ENCODE data around the gene PRDM16. TPM values are rescaled to one million over a fixed set of nuclear protein-coding genes. Genes with fewer than 3 reads are reported as not detected.

Gene PRDM16
- polyA plus RNA-seq, 1 of the 3 experiments (the other 2 are of a cell fraction), result not detected

GRCh38 chr1:3271866-3272265 lies 202.9 kb downstream of the PRDM16 start:
- Histone ChIP-seq H3F3A (replicated peaks; ENCODE audit: insufficient read depth) (no peaks in the 10 kb centered on the region), H3K36me3 (replicated peaks in 1 of 2; ENCODE audit: control insufficient read depth in 1 of 2, insufficient read depth in 2 of 2, low read length in 1 of 2) (no peaks in the 10 kb centered on the region), H3K9me3 (no peaks in the 10 kb centered on the region), H2AFZ (ENCODE audit: low read depth) (no peak overlapping the region), H3K4me3 (ENCODE audit: low read depth in 2 of 2, low read length in 1 of 2) (no peak overlapping the region), H3K9me2 (no peaks in the 10 kb centered on the region), H3K27me3 (ENCODE audit: insufficient read depth) (peaks cover 16% of the 10 kb centered on the region; the same call in 1 of the 2 replicates), H3K27ac (ENCODE audit: low read depth in 2 of 2, low read length in 1 of 2) (no peak overlapping the region), H3K9ac (no peak overlapping the region), H4K20me1 (ENCODE audit: insufficient read depth) (no peaks in the 10 kb centered on the region), H3K4me2 (no peak overlapping the region), H3K4me1 (ENCODE audit: control insufficient read depth in 1 of 2, insufficient read depth in 2 of 2, low read depth in 1 of 2, low read length in 1 of 2) (no peaks in the 10 kb centered on the region), H3K79me2 (ENCODE audit: insufficient read depth) (no peaks in the 10 kb centered on the region)
- ChIA-PET CTCF (no interaction called here), POLR2A (no interaction called here)
- TF ChIP-seq FOXM1 (IDR thresholded peaks at IDR 0.05; ENCODE audit: low read depth) (no peak), PBX3 (IDR thresholded peaks at IDR 0.05) (no peak), NRF1 (IDR thresholded peaks at IDR 0.05; ENCODE audit: low read depth, low read length) (no peak), ELF1 (IDR thresholded peaks at IDR 0.05) (no peak), SIN3A (IDR thresholded peaks at IDR 0.05; ENCODE audit: borderline replicate concordance, low read depth, low read length) (no peak), FOXJ3 (CRISPR knock-in tag; IDR thresholded peaks at IDR 0.05) (no peak)
- 4% methylated on average over 4 of the region's 9 CpGs for WGBS (ENCODE audit: low lambda C conversion rate)
- DNase-seq, result no peak

- H3K9ac ChIP-seq, result no peak overlapping the region
- H3K36me3 ChIP-seq (replicated peaks in 1 of 2; ENCODE audit: control insufficient read depth in 1 of 2, insufficient read depth in 2 of 2, low read length in 1 of 2), result no peaks in the 10 kb centered on the region
- H2AFZ ChIP-seq (ENCODE audit: low read depth), result no peak overlapping the region
- H3K4me2 ChIP-seq, result no peak overlapping the region
- H3K4me1 ChIP-seq (ENCODE audit: control insufficient read depth in 1 of 2, insufficient read depth in 2 of 2, low read depth in 1 of 2, low read length in 1 of 2), result no peaks in the 10 kb centered on the region
- TF ChIP-seq EP300 (IDR thresholded peaks at IDR 0.05; ENCODE audit: borderline replicate concordance in 1 of 2, low read depth in 1 of 2, low read length in 1 of 2), result no peak
- no peak for TF ChIP-seq FOXM1 (IDR thresholded peaks at IDR 0.05; ENCODE audit: low read depth)
- TF ChIP-seq RCOR1 (IDR thresholded peaks at IDR 0.05; ENCODE audit: low read length), result no peak
- no peak for TF ChIP-seq POLR2AphosphoS5 (IDR thresholded peaks at IDR 0.05; ENCODE audit: low read depth, low read length)
- no peak for TF ChIP-seq FOSL2 (IDR thresholded peaks at IDR 0.05; ENCODE audit: borderline replicate concordance, low read depth)
- TF ChIP-seq MEF2A (IDR thresholded peaks at IDR 0.05; ENCODE audit: borderline replicate concordance, low read depth), result no peak
- TF ChIP-seq TAF1 (IDR thresholded peaks at IDR 0.05; ENCODE audit: borderline replicate concordance, low read depth, low read length), result no peak
- TF ChIP-seq ELF1 (IDR thresholded peaks at IDR 0.05), result no peak
- no peak for TF ChIP-seq ZBTB33 (IDR thresholded peaks at IDR 0.05; ENCODE audit: borderline replicate concordance, low read depth)
- TF ChIP-seq EZH2phosphoT487 (IDR thresholded peaks at IDR 0.05; ENCODE audit: borderline replicate concordance, low read depth), result no peak
- TF ChIP-seq RFX5 (IDR thresholded peaks at IDR 0.05; ENCODE audit: low read length), result no peak
- no peak for TF ChIP-seq CTCF (IDR thresholded peaks at IDR 0.05)
- TF ChIP-seq SMC3 (IDR thresholded peaks at IDR 0.05; ENCODE audit: low read depth, low read length), result no peak
- no peak for TF ChIP-seq RXRA (IDR thresholded peaks at IDR 0.05; ENCODE audit: borderline replicate concordance, low read depth)
- TF ChIP-seq FOXJ3 (CRISPR knock-in tag; IDR thresholded peaks at IDR 0.05), result no peak
- no peak for TF ChIP-seq CHD2 (IDR thresholded peaks at IDR 0.05; ENCODE audit: low read length, partially characterized antibody)
- no peak for TF ChIP-seq SIN3A (IDR thresholded peaks at IDR 0.05; ENCODE audit: borderline replicate concordance, low read depth, low read length)
- H3K9me3 ChIP-seq, result no peaks in the 10 kb centered on the region
- H3K27ac ChIP-seq (ENCODE audit: low read depth in 2 of 2, low read length in 1 of 2), result no peak overlapping the region
- CTCF ChIA-PET, result no interaction called here
- H3K79me2 ChIP-seq (ENCODE audit: insufficient read depth), result no peaks in the 10 kb centered on the region
- POLR2A ChIA-PET, result no interaction called here
- DNase-seq, result no peak
- no peaks in the 10 kb centered on the region for H3K9me2 ChIP-seq
- H3K27me3 ChIP-seq (ENCODE audit: insufficient read depth), result 0 out of 2 replicates have a peak, but pooled peaks cover 10% of the 10 kb centered on the region
- no peak overlapping the region for H3K4me3 ChIP-seq (ENCODE audit: low read depth in 2 of 2, low read length in 1 of 2)
- H4K20me1 ChIP-seq (ENCODE audit: insufficient read depth), result no peaks in the 10 kb centered on the region
- WGBS (ENCODE audit: low lambda C conversion rate), result 21% methylated on average over 7 of the region's 29 CpGs
- no peaks in the 10 kb centered on the region for H3F3A ChIP-seq (replicated peaks; ENCODE audit: insufficient read depth)
Observed at GRCh38 chr1:3272321-3273045, 203.5 kb downstream of the PRDM16 start.

All from SK-N-SH (cell line).